RPMI7951 (cell line): ENCODE measurements around the gene TAB3. TPM values are rescaled to one million over a fixed set of nuclear protein-coding genes. Genes with fewer than 3 reads are reported as not detected.
"Not testable (repeated sequence)": the region's sequence is repeated elsewhere in the genome, so short reads cannot be mapped to it uniquely, and the experiment has no call there.

Experiments
- DNase-seq: peaks from one replicate; pipeline ENCODE4 v3.0.0-alpha.2; 2012; ENCODE audit warnings: low read depth
- total RNA-seq: library from RNA; depleted of rRNA; stranded (reverse); fragments of >200 nt; shearing (Covaris generic); gene quantifications from 2 replicates; pipeline ENCODE4 v1.2.3, GENCODE V29; 2014

Gene TAB3
- total RNA-seq, 1 experiment from 2014 or later: 13.6 TPM

- DNase-seq: no peak
Observed at GRCh38 chrX:30819080-30819479, 70.0 kb downstream of the TAB3 start.

GRCh38 chrX:30816079-30816478 lies 73.0 kb downstream of the TAB3 start:
- DNase-seq: no peak

GRCh38 chrX:30814978-30815377 lies 74.1 kb downstream of the TAB3 start:
- DNase-seq: no peak

GRCh38 chrX:30812326-30812725 lies 76.7 kb downstream of the TAB3 start:
- no peak for DNase-seq

- no peak for DNase-seq
Observed at GRCh38 chrX:30806187-30806728, 82.8 kb downstream of the TAB3 start.

- no peak for DNase-seq
Observed at GRCh38 chrX:30804462-30804861, 84.6 kb downstream of the TAB3 start.

- no peak for DNase-seq
Observed at GRCh38 chrX:30800901-30801300, 88.2 kb downstream of the TAB3 start.

GRCh38 chrX:30799327-30799726 lies 89.7 kb downstream of the TAB3 start:
- no peak for DNase-seq

GRCh38 chrX:30798810-30799209 lies 90.2 kb downstream of the TAB3 start:
- DNase-seq: no peak

GRCh38 chrX:30797301-30797700 lies 91.8 kb downstream of the TAB3 start:
- not testable (repeated sequence) for DNase-seq

GRCh38 chrX:30795981-30796958 lies 92.8 kb downstream of the TAB3 start:
- DNase-seq: no peak

GRCh38 chrX:30794497-30794896 lies 94.6 kb downstream of the TAB3 start:
- no peak for DNase-seq

- DNase-seq: no peak
Observed at GRCh38 chrX:30793767-30794103, 95.3 kb downstream of the TAB3 start.

- no peak for DNase-seq
Observed at GRCh38 chrX:30793075-30793766, 95.8 kb downstream of the TAB3 start.

GRCh38 chrX:30791296-30792278 lies 97.5 kb downstream of the TAB3 start:
- DNase-seq: no peak

GRCh38 chrX:30787012-30787411 lies 102.0 kb downstream of the TAB3 start:
- no peak for DNase-seq

- no peak for DNase-seq
Observed at GRCh38 chrX:30786374-30786773, 102.7 kb downstream of the TAB3 start.

- no peak for DNase-seq
Observed at GRCh38 chrX:30781711-30782444, 107.2 kb downstream of the TAB3 start.

GRCh38 chrX:30779453-30780030 lies 109.5 kb downstream of the TAB3 start:
- DNase-seq: no peak

- DNase-seq: no peak
Observed at GRCh38 chrX:30777575-30777974, 111.5 kb downstream of the TAB3 start.
